HepG2 (cell line): Measurements from ENCODE around the gene PMIS2. TPM values are rescaled to one million over a fixed set of nuclear protein-coding genes. Genes with fewer than 3 reads are reported as not detected.

Experiments
- ATAC-seq: fragments of 200-7000 bp; cut with Tn5 transposase; 3 replicates; pipeline ENCODE4 v1.9.1; 2020; ENCODE audit warnings: mild to moderate bottlenecking, moderate library complexity
- BruUV-seq: library from RNA; stranded (reverse); fragments of 400-500 nt; replicated peaks from 2 replicates; lab custom pipeline; 2021; lab: Mats Ljungman, UMichigan
- CTCF ChIA-PET: fragments of 300-600 bp; formaldehyde crosslinking; extraction: SDS; loops from one replicate; lab custom pipeline; 2021; ENCODE audit warnings: low total read pairs, inconsistent platforms, low intra/inter-chr PET ratio; lab: Yijun Ruan, JAX
- POLR2A ChIA-PET: fragments of 350-600 bp; sonication (Branson Sonifier 250); formaldehyde crosslinking; loops from one replicate; lab custom pipeline; 2020; ENCODE audit warnings: antibody characterized with exemption, inconsistent platforms; lab: Yijun Ruan, JAX
- DNase-seq: peaks from one replicate; pipeline ENCODE4 v3.0.0-alpha.2; 2015; ENCODE audit warnings: low spot score
- FAIRE-seq: peaks from 3 replicates; lab custom pipeline; 2011; peaks lifted over from hg19 to GRCh38; lab: Jason Lieb, UNC
- H2AFZ ChIP-seq: one replicate; pipeline ENCODE4 v1.6.1; 2011; ENCODE audit warnings: low read length, inconsistent platforms
- H3K27ac ChIP-seq: fragments of 300-600 bp; 3 replicates; pipeline ENCODE4 v1.8.0; 2011; ENCODE audit warnings: mixed run types, mild to moderate bottlenecking, mixed read lengths, low read length, inconsistent platforms; ENCODE audit not compliant: insufficient read depth; ENCODE audit errors: extremely low read length
- H3K27me3 ChIP-seq, 2 experiments: fragments of 200-600 bp in 1 of 2; 2 replicates in 1 of 2; 3 replicates in 1 of 2; pipeline versions ENCODE4 v1.6.0 to v1.8.0; 2011; ENCODE audit warnings: low read length in 2 of 2, mild to moderate bottlenecking in 2 of 2, moderate library complexity in 2 of 2, inconsistent platforms in 1 of 2; ENCODE audit not compliant: insufficient read depth in 2 of 2, control insufficient read depth in 1 of 2
- H3K36me3 ChIP-seq, 2 experiments: fragments of 200-600 bp in 1 of 2; replicated peaks in 1 of 2; 2 replicates in 1 of 2; 3 replicates in 1 of 2; pipeline versions ENCODE4 v1.5.1 to v1.8.0; 2011; ENCODE audit warnings: low read length in 2 of 2, inconsistent platforms in 1 of 2; ENCODE audit not compliant: insufficient read depth in 2 of 2, control insufficient read depth in 1 of 2
- H3K4me1 ChIP-seq: 2 replicates; pipeline ENCODE4 v1.5.1; 2012; ENCODE audit warnings: low read length, inconsistent platforms; ENCODE audit not compliant: insufficient read depth
- H3K4me2 ChIP-seq: 2 replicates; pipeline ENCODE4 v1.6.0; 2011; ENCODE audit warnings: low read depth, low read length, inconsistent platforms
- H3K4me3 ChIP-seq, 3 experiments: fragments of 200-600 bp in 1 of 3; sonication (generic), shearing (Covaris generic) in 1 of 3; replicated peaks in 1 of 3; 2 replicates each; pipeline ENCODE4 v1.5.1; 2011 to 2016; ENCODE audit warnings: low read length in 3 of 3, inconsistent platforms in 2 of 3, low read depth in 2 of 3, mild to moderate bottlenecking in 2 of 3, control low read depth in 1 of 3, mixed read lengths in 1 of 3; ENCODE audit not compliant: insufficient read depth in 1 of 3
- H3K79me2 ChIP-seq: one replicate; pipeline ENCODE4 v1.6.1; 2011; ENCODE audit warnings: low read length, inconsistent platforms; ENCODE audit not compliant: insufficient read depth
- H3K9ac ChIP-seq: 2 replicates; pipeline ENCODE4 v1.6.0; 2011; ENCODE audit warnings: mild to moderate bottlenecking, low read depth, low read length, inconsistent platforms; ENCODE audit not compliant: insufficient read depth
- H3K9me3 ChIP-seq: 2 replicates; pipeline ENCODE4 v1.5.1; 2012; ENCODE audit warnings: mild to moderate bottlenecking, low read length
- H4K20me1 ChIP-seq: 2 replicates; pipeline ENCODE4 v1.6.0; 2011; ENCODE audit warnings: inconsistent platforms, mild to moderate bottlenecking, low read length, moderate library complexity; ENCODE audit not compliant: insufficient read depth
- MTF2 ChIP-seq: sonication (generic); formaldehyde crosslinking; IDR thresholded peaks from 2 replicates; pipeline ENCODE4 v1.5.0; 2020; ENCODE audit warnings: missing genetic modification reagents, borderline replicate concordance
- PPARG ChIP-seq: conservative IDR thresholded peaks from 2 replicates; pipeline ENCODE4 v1.6.1; 2016; ENCODE audit warnings: missing biosample characterization, missing genetic modification reagents
- REXO4 ChIP-seq: sonication (generic); formaldehyde crosslinking; IDR thresholded peaks from 2 replicates; pipeline ENCODE4 v1.8.0; 2022; ENCODE audit warnings: missing genetic modification reagents, mild to moderate bottlenecking, borderline replicate concordance
- TSC22D2 ChIP-seq: sonication (generic); formaldehyde crosslinking; IDR thresholded peaks from 2 replicates; pipeline ENCODE4 v1.5.1; 2020; ENCODE audit warnings: missing genetic modification reagents, mild to moderate bottlenecking, borderline replicate concordance
- ZNF207 ChIP-seq: fragments of 450-650 bp; IDR thresholded peaks from 2 replicates; pipeline ENCODE4 v1.6.1; 2016; ENCODE audit warnings: antibody characterized with exemption, borderline replicate concordance
- WGBS: methylation state at CpG from one replicate; pipeline ENCODE4 v1.1.6; 2017; ENCODE audit warnings: low lambda C conversion rate; 5-methylcytosine and 5-hydroxymethylcytosine counted together
- in situ Hi-C: cut with HindIII; loops from 2 replicates; pipeline ENCODE4 v1.10.0; 2017; ENCODE audit warnings: low pct_unique_long_range_greater_than_20kb; ENCODE audit not compliant: extremely low pct_ligation_motif_present
- intact Hi-C: fragments of 100-400 bp; cut with micrococcal nuclease; formaldehyde crosslinking; loops from one replicate; pipeline ENCODE4 v1.10.0; 2022; ENCODE audit not compliant: unreplicated experiment
- polyA plus RNA-seq, 8 experiments: library from polyadenylated mRNA; depleted of rRNA in 3 of 8; stranded (reverse) in 7 of 8; unstranded in 1 of 8; fragments of >200 nt; fragmentation: Illumina TruSeq in 4 of 8; extraction: Trizol in 4 of 8; gene quantifications; 2 replicates each; pipeline versions ENCODE4 v1.2.1 to v1.2.3, GENCODE V29; 2011 to 2016; ENCODE audit warnings: low read depth in 4 of 8, missing spikeins in 1 of 8, mixed read lengths in 1 of 8; ENCODE audit not compliant: insufficient read depth in 1 of 8
- total RNA-seq, 5 experiments: library from RNA; depleted of rRNA; stranded (reverse); fragments of >200 nt; fragmentation: Illumina TruSeq; extraction: Trizol; gene quantifications; 2 replicates each; pipeline ENCODE4 v1.2.3, GENCODE V29; 2016; ENCODE audit warnings: low read depth in 1 of 5
- TF ChIP-seq, protein P1 (sequence below): sonication (generic); formaldehyde crosslinking; IDR thresholded peaks from 2 replicates; pipeline ENCODE4 v1.9.0; 2022; ENCODE audit warnings: low read depth, missing genetic modification reagents
- TF ChIP-seq, protein P2 (sequence below): sonication (generic); formaldehyde crosslinking; IDR thresholded peaks from 2 replicates; pipeline ENCODE4 v1.9.0; 2021; ENCODE audit warnings: mild to moderate bottlenecking, missing genetic modification reagents
- TF ChIP-seq, protein P3 (sequence below): sonication (generic); formaldehyde crosslinking; IDR thresholded peaks from 2 replicates; pipeline ENCODE4 v1.8.0; 2023; ENCODE audit warnings: mild to moderate bottlenecking, missing genetic modification reagents

Gene PMIS2
- total and polyA plus RNA-seq, 2 of the 13 experiments (the other 11 are each of a cell fraction or from before 2014, with no cell fraction given), result not detected

DNA sequence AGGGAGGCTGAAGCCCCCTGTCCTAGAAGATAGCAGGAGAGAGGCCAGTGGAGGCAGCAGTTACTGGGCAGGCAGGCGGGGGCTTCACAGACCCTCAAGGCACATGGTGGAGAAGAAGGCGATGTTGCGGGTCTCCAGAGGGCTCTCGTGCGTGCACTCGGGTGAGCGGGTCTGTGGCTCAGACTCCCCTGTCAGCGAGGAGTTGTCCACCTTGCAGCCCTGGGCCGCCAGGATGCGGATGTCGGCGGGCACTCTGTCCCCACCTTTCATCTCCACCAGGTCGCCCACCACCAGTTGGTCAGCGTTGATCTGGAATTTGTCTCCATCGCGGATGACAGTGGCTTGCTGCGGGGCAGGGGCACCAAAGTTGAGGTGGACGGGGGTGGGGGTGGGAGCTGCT lies 25.7 kb upstream of the PMIS2 start:
- FAIRE-seq (no peak), DNase-seq (no peak), ATAC-seq (no peak)
- Histone ChIP-seq H3K27me3 (peaks cover 1 to 42% of the 10 kb centered on the region in 2 experiments; a peak in 3 of 5 replicates), H3K36me3 (no peaks in the 10 kb centered on the region), H3K27ac (no peak overlapping the region), H3K4me1 (peaks cover 29% of the 10 kb centered on the region), H3K4me3 (no peak overlapping the region), H3K9me3 (no peaks in the 10 kb centered on the region), H4K20me1 (no peaks in the 10 kb centered on the region), H3K9ac (no peak overlapping the region), H2AFZ (no peak overlapping the region), H3K4me2 (no peak overlapping the region), H3K79me2 (no peaks in the 10 kb centered on the region)
- in situ Hi-C loops, result no loop called here
- ChIA-PET POLR2A (no interaction called here), CTCF (no interaction called here)
- intact Hi-C loops, result no loop called here
- WGBS, result 67% methylated on average over 16 of the region's 18 CpGs
- TF ChIP-seq MTF2 (CRISPR knock-in tag) (no peak), TSC22D2 (CRISPR knock-in tag) (no peak)
- TF ChIP-seq, protein P1, sequence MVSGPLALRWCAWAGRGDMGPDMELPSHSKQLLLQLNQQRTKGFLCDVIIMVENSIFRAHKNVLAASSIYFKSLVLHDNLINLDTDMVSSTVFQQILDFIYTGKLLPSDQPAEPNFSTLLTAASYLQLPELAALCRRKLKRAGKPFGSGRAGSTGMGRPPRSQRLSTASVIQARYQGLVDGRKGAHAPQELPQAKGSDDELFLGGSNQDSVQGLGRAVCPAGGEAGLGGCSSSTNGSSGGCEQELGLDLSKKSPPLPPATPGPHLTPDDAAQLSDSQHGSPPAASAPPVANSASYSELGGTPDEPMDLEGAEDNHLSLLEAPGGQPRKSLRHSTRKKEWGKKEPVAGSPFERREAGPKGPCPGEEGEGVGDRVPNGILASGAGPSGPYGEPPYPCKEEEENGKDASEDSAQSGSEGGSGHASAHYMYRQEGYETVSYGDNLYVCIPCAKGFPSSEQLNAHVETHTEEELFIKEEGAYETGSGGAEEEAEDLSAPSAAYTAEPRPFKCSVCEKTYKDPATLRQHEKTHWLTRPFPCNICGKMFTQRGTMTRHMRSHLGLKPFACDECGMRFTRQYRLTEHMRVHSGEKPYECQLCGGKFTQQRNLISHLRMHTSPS (CRISPR knock-in tag), result no peak
- no TSS peak for BruUV-seq

DNA sequence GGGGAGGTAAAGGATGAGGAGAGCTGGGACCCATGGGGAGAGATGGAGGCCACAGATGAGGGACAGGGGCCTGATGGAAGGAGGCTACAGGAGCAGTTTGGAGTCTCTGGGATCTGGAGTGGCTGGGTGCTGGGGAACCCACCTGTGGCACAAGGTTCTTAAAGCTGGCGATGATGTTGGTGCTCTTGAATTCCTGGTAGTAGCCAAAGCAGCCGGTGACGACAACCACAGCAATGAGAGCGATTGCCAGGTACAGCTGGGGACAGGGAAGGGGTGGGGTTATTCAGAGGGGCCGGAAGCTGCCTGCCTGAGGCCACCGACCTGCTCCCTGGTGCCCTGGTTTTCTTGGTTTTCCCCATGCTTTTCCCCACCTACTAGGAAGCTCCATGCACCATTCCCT lies 25.3 kb upstream of the PMIS2 start:
- Histone ChIP-seq H3K79me2 (no peaks in the 10 kb centered on the region), H3K4me3 (no peak overlapping the region), H2AFZ (no peak overlapping the region), H3K4me1 (peaks cover 31% of the 10 kb centered on the region), H3K27me3 (peaks cover 1 to 42% of the 10 kb centered on the region in 2 experiments; a peak in 3 of 5 replicates), H3K36me3 (no peaks in the 10 kb centered on the region), H3K4me2 (no peak overlapping the region), H3K9me3 (no peaks in the 10 kb centered on the region), H3K27ac (no peak overlapping the region), H3K9ac (no peak overlapping the region), H4K20me1 (no peaks in the 10 kb centered on the region)
- ATAC-seq, result no peak
- FAIRE-seq, result no peak
- ChIA-PET CTCF (no interaction called here), POLR2A (no interaction called here)
- intact Hi-C loops, result no loop called here
- BruUV-seq, result no TSS peak
- 0% methylated on average over 1 of the region's 6 CpGs for WGBS
- in situ Hi-C loops, result no loop called here
- DNase-seq, result no peak
- TF ChIP-seq REXO4 (CRISPR knock-in tag) (no peak), ZNF207 (no peak), PPARG (CRISPR knock-in tag) (no peak)
- TF ChIP-seq, protein P2, sequence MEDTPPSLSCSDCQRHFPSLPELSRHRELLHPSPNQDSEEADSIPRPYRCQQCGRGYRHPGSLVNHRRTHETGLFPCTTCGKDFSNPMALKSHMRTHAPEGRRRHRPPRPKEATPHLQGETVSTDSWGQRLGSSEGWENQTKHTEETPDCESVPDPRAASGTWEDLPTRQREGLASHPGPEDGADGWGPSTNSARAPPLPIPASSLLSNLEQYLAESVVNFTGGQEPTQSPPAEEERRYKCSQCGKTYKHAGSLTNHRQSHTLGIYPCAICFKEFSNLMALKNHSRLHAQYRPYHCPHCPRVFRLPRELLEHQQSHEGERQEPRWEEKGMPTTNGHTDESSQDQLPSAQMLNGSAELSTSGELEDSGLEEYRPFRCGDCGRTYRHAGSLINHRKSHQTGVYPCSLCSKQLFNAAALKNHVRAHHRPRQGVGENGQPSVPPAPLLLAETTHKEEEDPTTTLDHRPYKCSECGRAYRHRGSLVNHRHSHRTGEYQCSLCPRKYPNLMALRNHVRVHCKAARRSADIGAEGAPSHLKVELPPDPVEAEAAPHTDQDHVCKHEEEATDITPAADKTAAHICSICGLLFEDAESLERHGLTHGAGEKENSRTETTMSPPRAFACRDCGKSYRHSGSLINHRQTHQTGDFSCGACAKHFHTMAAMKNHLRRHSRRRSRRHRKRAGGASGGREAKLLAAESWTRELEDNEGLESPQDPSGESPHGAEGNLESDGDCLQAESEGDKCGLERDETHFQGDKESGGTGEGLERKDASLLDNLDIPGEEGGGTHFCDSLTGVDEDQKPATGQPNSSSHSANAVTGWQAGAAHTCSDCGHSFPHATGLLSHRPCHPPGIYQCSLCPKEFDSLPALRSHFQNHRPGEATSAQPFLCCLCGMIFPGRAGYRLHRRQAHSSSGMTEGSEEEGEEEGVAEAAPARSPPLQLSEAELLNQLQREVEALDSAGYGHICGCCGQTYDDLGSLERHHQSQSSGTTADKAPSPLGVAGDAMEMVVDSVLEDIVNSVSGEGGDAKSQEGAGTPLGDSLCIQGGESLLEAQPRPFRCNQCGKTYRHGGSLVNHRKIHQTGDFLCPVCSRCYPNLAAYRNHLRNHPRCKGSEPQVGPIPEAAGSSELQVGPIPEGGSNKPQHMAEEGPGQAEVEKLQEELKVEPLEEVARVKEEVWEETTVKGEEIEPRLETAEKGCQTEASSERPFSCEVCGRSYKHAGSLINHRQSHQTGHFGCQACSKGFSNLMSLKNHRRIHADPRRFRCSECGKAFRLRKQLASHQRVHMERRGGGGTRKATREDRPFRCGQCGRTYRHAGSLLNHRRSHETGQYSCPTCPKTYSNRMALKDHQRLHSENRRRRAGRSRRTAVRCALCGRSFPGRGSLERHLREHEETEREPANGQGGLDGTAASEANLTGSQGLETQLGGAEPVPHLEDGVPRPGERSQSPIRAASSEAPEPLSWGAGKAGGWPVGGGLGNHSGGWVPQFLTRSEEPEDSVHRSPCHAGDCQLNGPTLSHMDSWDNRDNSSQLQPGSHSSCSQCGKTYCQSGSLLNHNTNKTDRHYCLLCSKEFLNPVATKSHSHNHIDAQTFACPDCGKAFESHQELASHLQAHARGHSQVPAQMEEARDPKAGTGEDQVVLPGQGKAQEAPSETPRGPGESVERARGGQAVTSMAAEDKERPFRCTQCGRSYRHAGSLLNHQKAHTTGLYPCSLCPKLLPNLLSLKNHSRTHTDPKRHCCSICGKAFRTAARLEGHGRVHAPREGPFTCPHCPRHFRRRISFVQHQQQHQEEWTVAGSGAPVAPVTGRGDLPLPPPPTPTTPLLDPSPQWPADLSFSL (CRISPR knock-in tag), result no peak
- TF ChIP-seq, protein P3, sequence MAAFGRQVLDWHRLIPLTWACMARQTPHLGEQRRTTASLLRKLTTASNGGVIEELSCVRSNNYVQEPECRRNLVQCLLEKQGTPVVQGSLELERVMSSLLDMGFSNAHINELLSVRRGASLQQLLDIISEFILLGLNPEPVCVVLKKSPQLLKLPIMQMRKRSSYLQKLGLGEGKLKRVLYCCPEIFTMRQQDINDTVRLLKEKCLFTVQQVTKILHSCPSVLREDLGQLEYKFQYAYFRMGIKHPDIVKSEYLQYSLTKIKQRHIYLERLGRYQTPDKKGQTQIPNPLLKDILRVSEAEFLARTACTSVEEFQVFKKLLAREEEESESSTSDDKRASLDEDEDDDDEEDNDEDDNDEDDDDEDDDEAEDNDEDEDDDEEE, result no peak
